HEK293 (cell line): ENCODE data around the gene STING1.

Source experiments
- BCL11B ChIP-seq: fragments of 450-650 bp; formaldehyde crosslinking; IDR thresholded peaks from 2 replicates; pipeline ENCODE4 v1.5.1; 2016; ENCODE audit warnings: low read depth, missing biosample characterization, missing genetic modification characterization
- CTCF ChIP-seq: fragments of 450-650 bp; formaldehyde crosslinking; IDR thresholded peaks from 2 replicates; pipeline ENCODE4 v1.5.1; 2016; ENCODE audit warnings: missing biosample characterization, missing genetic modification characterization
- KLF9 ChIP-seq: fragments of 450-650 bp; formaldehyde crosslinking; IDR thresholded peaks from 2 replicates; pipeline ENCODE4 v1.5.1; 2016; ENCODE audit warnings: missing biosample characterization, missing genetic modification characterization, low read depth
- RBAK ChIP-seq: fragments of 450-650 bp; formaldehyde crosslinking; IDR thresholded peaks from 2 replicates; pipeline ENCODE4 v1.5.1; 2016; ENCODE audit warnings: missing biosample characterization, missing genetic modification characterization
- SETDB1 ChIP-seq: IDR thresholded peaks from one replicate; pipeline ENCODE4 v1.6.1; 2017; ENCODE audit warnings: mild to moderate bottlenecking, low read length, moderate library complexity, mixed read lengths; ENCODE audit not compliant: insufficient read length
- ZNF10 ChIP-seq: fragments of 450-650 bp; formaldehyde crosslinking; IDR thresholded peaks from 2 replicates; pipeline ENCODE4 v1.5.1; 2017; ENCODE audit warnings: missing biosample characterization, missing genetic modification characterization
- ZNF148 ChIP-seq: fragments of 450-650 bp; formaldehyde crosslinking; IDR thresholded peaks from 2 replicates; pipeline ENCODE4 v1.5.0; 2017; ENCODE audit warnings: missing biosample characterization, missing genetic modification characterization, borderline replicate concordance
- ZNF157 ChIP-seq: fragments of 450-650 bp; formaldehyde crosslinking; IDR thresholded peaks from 2 replicates; pipeline ENCODE4 v1.5.1; 2016; ENCODE audit warnings: missing biosample characterization, missing genetic modification characterization
- ZNF184 ChIP-seq: fragments of 450-650 bp; IDR thresholded peaks from 2 replicates; pipeline ENCODE4 v1.5.1; 2018; ENCODE audit warnings: missing biosample characterization, mild to moderate bottlenecking, missing genetic modification characterization
- ZNF223 ChIP-seq: fragments of 450-650 bp; formaldehyde crosslinking; IDR thresholded peaks from 2 replicates; pipeline ENCODE4 v1.5.1; 2016; ENCODE audit warnings: missing biosample characterization, missing genetic modification characterization
- ZNF23 ChIP-seq: fragments of 450-650 bp; formaldehyde crosslinking; IDR thresholded peaks from 2 replicates; pipeline ENCODE4 v1.5.1; 2016; ENCODE audit warnings: missing biosample characterization, missing genetic modification characterization, borderline replicate concordance
- ZNF24 ChIP-seq: fragments of 450-650 bp; formaldehyde crosslinking; IDR thresholded peaks from 2 replicates; pipeline ENCODE4 v1.5.1; 2016; ENCODE audit warnings: missing biosample characterization, missing genetic modification characterization
- ZNF248 ChIP-seq: fragments of 450-650 bp; formaldehyde crosslinking; IDR thresholded peaks from 2 replicates; pipeline ENCODE4 v1.5.1; 2017; ENCODE audit warnings: missing biosample characterization, missing genetic modification characterization
- ZNF274 ChIP-seq, 2 experiments: fragments of 200-500 bp in 1 of 2; fragments of 450-650 bp in 1 of 2; sonication (Bioruptor generic) in 1 of 2; formaldehyde crosslinking in 1 of 2; IDR thresholded peaks; 2 replicates each; pipeline versions ENCODE4 v1.5.1 to v1.6.1; 2014 to 2016; ENCODE audit warnings: borderline replicate concordance in 1 of 2, inconsistent platforms in 1 of 2, low read length in 1 of 2, missing biosample characterization in 1 of 2, missing genetic modification characterization in 1 of 2
- ZNF280C ChIP-seq: fragments of 450-650 bp; formaldehyde crosslinking; IDR thresholded peaks from 2 replicates; pipeline ENCODE4 v1.5.1; 2016; ENCODE audit warnings: missing biosample characterization, missing genetic modification characterization
- ZNF311 ChIP-seq: fragments of 450-650 bp; formaldehyde crosslinking; IDR thresholded peaks from 2 replicates; pipeline ENCODE4 v1.5.1; 2017; ENCODE audit warnings: missing biosample characterization, missing genetic modification characterization, borderline replicate concordance
- ZNF341 ChIP-seq: fragments of 450-650 bp; formaldehyde crosslinking; IDR thresholded peaks from 2 replicates; pipeline ENCODE4; 2016; ENCODE audit warnings: low read depth, missing biosample characterization, missing genetic modification characterization
- ZNF391 ChIP-seq: fragments of 450-650 bp; formaldehyde crosslinking; IDR thresholded peaks from 2 replicates; pipeline ENCODE4 v1.5.1; 2016; ENCODE audit warnings: low read depth, missing biosample characterization, missing genetic modification characterization, borderline replicate concordance
- ZNF433 ChIP-seq: fragments of 450-650 bp; formaldehyde crosslinking; IDR thresholded peaks from 2 replicates; pipeline ENCODE4 v1.5.1; 2016; ENCODE audit warnings: missing biosample characterization, missing genetic modification characterization, low read depth
- ZNF473 ChIP-seq: fragments of 450-650 bp; formaldehyde crosslinking; IDR thresholded peaks from 2 replicates; pipeline ENCODE4 v1.5.1; 2017; ENCODE audit warnings: missing biosample characterization, missing genetic modification characterization
- ZNF529 ChIP-seq: fragments of 450-650 bp; formaldehyde crosslinking; IDR thresholded peaks from 2 replicates; pipeline ENCODE4 v1.5.1; 2017; ENCODE audit warnings: missing genetic modification characterization, missing biosample characterization; ENCODE audit not compliant: insufficient replicate concordance
- ZNF645 ChIP-seq: fragments of 450-650 bp; formaldehyde crosslinking; IDR thresholded peaks from 2 replicates; pipeline ENCODE4; 2016; ENCODE audit warnings: missing biosample characterization, missing genetic modification characterization
- ZNF701 ChIP-seq: fragments of 450-650 bp; formaldehyde crosslinking; IDR thresholded peaks from 2 replicates; pipeline ENCODE4 v1.5.1; 2016; ENCODE audit warnings: missing biosample characterization, missing genetic modification characterization
- TF ChIP-seq, protein P1 (sequence below): IDR thresholded peaks from 2 replicates; pipeline ENCODE4 v1.6.1; 2011; ENCODE audit warnings: mild to moderate bottlenecking, low read depth, low read length, borderline replicate concordance
- TF ChIP-seq, protein P2 (sequence below): sonication (generic); formaldehyde crosslinking; IDR thresholded peaks from 2 replicates; pipeline ENCODE4 v1.8.1; 2022; ENCODE audit warnings: mild to moderate bottlenecking, moderate library complexity, missing genetic modification reagents
- TF ChIP-seq, protein P3 (sequence below): fragments of 450-650 bp; formaldehyde crosslinking; IDR thresholded peaks from 2 replicates; pipeline ENCODE4 v1.5.1; 2016; ENCODE audit warnings: missing biosample characterization, missing genetic modification characterization

STING1 gene

GRCh38 chr5:139453683-139454567, 28.6 kb downstream of the STING1 start (continued):
- TF ChIP-seq ZNF280C (tag by site-specific recombination): 0 out of 2 replicates have a peak, but pooled peaks have one; percentile 20
- TF ChIP-seq, protein P1, sequence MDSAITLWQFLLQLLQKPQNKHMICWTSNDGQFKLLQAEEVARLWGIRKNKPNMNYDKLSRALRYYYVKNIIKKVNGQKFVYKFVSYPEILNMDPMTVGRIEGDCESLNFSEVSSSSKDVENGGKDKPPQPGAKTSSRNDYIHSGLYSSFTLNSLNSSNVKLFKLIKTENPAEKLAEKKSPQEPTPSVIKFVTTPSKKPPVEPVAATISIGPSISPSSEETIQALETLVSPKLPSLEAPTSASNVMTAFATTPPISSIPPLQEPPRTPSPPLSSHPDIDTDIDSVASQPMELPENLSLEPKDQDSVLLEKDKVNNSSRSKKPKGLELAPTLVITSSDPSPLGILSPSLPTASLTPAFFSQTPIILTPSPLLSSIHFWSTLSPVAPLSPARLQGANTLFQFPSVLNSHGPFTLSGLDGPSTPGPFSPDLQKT: no peak
- no peak for TF ChIP-seq ZNF529
- 0 out of 2 replicates have a peak, but pooled peaks have one; percentile 32 for TF ChIP-seq ZNF311
- no peak for TF ChIP-seq ZNF23 (tag by site-specific recombination)
- TF ChIP-seq ZNF645: no peak
- TF ChIP-seq ZNF10: no peak
- no peak for TF ChIP-seq ZNF701 (tag by site-specific recombination)
- TF ChIP-seq ZNF341 (tag by site-specific recombination): no peak
- peak; percentile 62 for TF ChIP-seq KLF9 (tag by site-specific recombination)
- peak; percentile 64; the same call in 1 of the 2 replicates for TF ChIP-seq ZNF248
- peak; percentile 83; the same call in 1 of the 2 replicates for TF ChIP-seq ZNF391 (tag by site-specific recombination)
- peak; percentile 76; the same call in 1 of the 2 replicates for TF ChIP-seq ZNF473 (tag by site-specific recombination)
- no peak for TF ChIP-seq SETDB1
- TF ChIP-seq, protein P2, sequence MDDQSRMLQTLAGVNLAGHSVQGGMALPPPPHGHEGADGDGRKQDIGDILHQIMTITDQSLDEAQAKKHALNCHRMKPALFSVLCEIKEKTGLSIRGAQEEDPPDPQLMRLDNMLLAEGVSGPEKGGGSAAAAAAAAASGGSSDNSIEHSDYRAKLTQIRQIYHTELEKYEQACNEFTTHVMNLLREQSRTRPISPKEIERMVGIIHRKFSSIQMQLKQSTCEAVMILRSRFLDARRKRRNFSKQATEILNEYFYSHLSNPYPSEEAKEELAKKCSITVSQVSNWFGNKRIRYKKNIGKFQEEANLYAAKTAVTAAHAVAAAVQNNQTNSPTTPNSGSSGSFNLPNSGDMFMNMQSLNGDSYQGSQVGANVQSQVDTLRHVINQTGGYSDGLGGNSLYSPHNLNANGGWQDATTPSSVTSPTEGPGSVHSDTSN (CRISPR knock-in tag): no peak
- TF ChIP-seq, protein P3, sequence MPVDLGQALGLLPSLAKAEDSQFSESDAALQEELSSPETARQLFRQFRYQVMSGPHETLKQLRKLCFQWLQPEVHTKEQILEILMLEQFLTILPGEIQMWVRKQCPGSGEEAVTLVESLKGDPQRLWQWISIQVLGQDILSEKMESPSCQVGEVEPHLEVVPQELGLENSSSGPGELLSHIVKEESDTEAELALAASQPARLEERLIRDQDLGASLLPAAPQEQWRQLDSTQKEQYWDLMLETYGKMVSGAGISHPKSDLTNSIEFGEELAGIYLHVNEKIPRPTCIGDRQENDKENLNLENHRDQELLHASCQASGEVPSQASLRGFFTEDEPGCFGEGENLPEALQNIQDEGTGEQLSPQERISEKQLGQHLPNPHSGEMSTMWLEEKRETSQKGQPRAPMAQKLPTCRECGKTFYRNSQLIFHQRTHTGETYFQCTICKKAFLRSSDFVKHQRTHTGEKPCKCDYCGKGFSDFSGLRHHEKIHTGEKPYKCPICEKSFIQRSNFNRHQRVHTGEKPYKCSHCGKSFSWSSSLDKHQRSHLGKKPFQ: peak; percentile 50; the same call in 1 of the 2 replicates
- TF ChIP-seq ZNF24: no peak
- 0 out of 2 replicates have a peak, but pooled peaks have one; percentile 38 for TF ChIP-seq RBAK (tag by site-specific recombination)
- TF ChIP-seq ZNF157: 0 out of 2 replicates have a peak, but pooled peaks have one; percentile 13
- no peak for TF ChIP-seq ZNF223
- TF ChIP-seq BCL11B (tag by site-specific recombination): no peak
- TF ChIP-seq CTCF (tag by site-specific recombination): no peak
- TF ChIP-seq ZNF184 (tag by site-specific recombination): no peak
- peak; percentile 82 for TF ChIP-seq ZNF148 (tag by site-specific recombination)
- no peak for TF ChIP-seq ZNF433 (tag by site-specific recombination)
- no peak for TF ChIP-seq ZNF274 (IDR thresholded peaks at IDR 0.05; ENCODE audit: low read length)
- 0 out of 2 replicates have a peak, but pooled peaks have one; percentile 17 for TF ChIP-seq ZNF274 (tag by site-specific recombination; IDR thresholded peaks at IDR 0.05; ENCODE audit: borderline replicate concordance)
